ENCODE results near the gene LAMA1.

The LAMA1 gene

DNA sequence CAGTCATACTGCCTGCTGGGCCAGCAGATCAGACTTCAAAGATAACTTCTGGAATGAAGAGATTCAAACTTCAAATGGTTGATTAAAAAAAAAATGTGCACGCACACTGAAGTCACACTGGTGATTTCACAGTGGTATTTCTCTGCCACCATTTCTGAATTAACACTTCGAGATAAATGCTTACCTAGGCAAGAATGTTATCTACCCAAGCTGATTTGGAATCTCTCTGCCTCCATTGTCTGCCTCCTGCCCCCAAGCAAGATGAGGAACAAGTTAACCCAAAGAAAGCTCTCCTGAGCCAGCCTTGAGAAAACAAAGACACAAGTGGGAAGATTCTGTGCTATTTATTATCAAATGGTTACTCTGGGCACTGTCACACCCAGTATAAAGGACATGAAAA is 6.5 kb downstream of the LAMA1 start:
- DNase-seq, result no peak

DNA sequence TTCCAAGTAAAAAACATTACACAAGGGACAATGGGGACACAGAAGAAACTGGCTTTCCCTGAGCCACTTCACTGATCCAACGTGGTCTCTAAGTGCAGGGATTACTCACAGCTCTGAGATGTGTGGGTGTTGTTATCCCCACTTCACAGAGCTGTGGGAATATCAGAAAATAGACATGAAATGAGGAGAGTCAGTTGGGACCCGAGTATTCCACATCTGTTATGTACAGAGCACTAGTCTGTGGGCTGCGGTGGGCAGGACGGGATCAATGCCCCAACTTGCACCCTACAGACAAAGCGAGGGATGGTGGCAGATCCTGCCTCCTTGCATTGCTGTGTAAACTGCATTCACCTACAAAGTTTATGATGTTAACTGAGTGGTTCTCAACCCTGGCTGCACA is 11.7 kb downstream of the LAMA1 start:
- no peak for DNase-seq

DNA sequence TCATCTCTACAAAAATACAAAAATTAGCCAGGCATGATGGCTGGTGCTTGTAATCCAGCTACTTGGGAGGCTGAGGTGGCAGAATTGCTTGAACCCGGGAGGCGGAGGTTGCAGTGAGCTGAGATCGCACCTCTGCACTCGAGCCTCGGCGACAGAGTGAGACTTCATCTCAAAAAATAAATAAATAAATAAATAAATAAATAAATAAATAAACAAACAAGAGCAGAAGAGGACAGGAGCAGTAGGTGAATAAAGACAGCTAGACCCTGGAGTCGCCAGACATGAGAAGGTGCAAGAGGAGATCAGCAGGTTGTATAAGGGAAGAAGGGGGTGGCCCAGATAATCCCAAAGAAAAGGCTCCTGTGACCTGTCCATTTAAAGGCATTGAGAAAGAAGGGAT is 12.3 kb downstream of the LAMA1 start:
- DNase-seq, result no peak

DNA sequence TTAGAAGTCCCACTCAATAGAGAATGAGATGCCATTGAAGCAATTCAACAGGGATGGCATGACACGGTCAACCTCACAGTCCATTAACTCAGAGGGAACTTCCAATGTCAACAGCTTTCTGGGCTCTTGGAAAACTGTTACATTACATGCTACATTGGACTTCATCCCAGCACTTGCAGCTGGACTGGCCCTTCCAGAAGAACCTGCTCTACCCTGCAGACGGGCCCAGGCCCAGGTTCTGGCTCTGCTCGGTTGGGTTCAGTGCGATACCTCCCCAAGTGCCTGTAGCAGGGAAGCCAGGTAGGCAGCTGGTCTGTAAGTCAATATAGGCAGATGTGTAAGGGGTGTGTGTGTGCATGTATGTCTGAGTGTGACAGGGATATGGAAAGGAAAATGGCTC is 12.9 kb downstream of the LAMA1 start:
- no peak for DNase-seq

DNA sequence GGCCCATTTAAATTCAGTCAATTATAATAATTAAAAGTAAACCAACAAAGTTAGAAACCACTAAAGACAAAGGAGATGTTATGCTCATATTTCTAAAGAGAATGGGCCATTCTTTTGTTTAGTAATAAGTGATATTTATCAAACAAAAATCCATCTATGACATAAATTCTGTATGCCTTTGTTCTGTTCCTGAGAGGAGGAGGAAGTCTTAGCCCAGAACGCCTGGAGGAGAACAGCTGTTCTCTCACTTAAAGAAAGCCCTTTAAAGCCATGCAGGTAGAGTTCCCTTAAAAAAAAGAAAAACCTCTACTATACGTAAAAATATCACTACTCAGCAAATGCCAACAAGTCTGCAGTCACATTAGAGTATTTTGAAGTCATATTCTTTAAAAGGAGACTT is 15.5 kb downstream of the LAMA1 start:
- DNase-seq, result no peak

DNA sequence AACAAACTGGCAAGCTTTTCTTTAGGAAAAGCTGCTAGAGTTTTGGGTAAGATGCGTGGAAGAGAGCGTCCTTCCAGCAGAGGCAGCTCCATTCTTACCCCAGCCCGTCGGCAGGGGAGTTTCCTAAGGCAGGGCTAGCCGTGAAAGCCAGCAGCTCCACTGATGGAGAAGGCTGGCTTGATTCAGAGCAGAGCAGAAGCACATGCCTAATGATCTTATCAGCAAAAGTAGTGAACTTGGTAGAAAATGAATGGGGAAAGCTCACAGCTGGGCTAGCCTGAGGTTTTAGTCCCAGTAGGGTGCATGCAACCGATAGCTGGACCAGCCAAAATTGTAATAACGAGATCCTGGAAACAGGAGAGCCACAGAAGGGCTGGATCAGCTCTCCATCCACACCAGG is 20.8 kb downstream of the LAMA1 start:
- DNase-seq, result no peak

DNA sequence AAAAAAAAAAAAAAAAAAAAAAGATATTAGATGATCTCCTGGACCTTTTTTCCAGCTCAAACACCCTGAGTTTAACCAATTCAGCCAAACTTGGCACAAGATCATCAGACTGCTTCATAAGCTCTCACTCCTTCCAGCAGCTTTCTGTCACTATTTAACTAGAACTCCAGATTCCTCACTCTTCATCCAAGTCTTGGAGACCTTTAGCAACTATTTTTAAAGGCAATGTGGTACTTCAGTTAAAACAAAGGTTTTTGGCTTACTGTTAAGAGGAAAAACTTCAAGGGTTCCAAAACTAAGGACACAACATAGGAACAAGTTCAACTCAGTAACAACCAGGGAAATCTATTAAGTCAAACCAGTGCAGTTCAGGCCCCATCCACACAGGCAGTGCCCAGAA is 23.2 kb downstream of the LAMA1 start:
- DNase-seq, result no peak

DNA sequence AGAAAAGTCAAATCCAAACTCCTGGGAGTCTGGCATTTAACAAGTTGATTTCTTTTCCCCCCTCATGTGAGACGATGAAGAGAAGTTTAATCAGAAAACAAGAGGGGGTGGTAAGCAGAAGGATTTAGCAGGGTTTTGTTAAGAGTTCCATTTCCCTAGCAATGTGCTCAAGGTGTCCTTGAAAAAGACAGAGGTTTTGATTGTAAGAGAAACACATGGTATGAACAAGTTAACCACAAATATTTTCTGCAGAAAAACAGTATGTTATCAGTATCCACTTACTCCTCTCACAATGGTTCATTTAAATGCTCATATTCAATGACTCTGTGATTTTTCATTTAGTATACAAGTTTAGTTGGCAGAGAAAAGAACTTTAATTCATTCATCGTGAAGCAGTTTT is 26.8 kb downstream of the LAMA1 start:
- no peak for DNase-seq

DNA sequence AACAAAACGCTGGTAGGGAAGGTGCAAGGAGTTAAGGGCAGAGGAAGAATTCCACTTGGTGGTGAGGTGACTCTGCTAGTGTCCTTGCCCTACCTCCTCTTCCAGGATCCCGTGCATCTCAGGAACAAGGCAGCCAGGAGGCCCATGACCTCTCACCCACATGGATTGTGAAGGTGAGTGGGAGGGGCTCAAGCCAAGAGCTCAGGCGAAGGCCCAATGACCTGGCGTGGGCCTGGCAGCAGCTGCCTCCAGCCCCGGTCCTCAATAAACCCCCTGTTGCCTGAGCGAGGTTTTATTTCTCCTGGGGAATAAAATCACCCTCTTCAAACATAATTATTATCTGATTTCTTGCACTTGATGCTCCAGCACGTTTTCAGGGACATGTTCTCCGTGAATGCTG is 28.2 kb downstream of the LAMA1 start:
- no peak for DNase-seq

DNA sequence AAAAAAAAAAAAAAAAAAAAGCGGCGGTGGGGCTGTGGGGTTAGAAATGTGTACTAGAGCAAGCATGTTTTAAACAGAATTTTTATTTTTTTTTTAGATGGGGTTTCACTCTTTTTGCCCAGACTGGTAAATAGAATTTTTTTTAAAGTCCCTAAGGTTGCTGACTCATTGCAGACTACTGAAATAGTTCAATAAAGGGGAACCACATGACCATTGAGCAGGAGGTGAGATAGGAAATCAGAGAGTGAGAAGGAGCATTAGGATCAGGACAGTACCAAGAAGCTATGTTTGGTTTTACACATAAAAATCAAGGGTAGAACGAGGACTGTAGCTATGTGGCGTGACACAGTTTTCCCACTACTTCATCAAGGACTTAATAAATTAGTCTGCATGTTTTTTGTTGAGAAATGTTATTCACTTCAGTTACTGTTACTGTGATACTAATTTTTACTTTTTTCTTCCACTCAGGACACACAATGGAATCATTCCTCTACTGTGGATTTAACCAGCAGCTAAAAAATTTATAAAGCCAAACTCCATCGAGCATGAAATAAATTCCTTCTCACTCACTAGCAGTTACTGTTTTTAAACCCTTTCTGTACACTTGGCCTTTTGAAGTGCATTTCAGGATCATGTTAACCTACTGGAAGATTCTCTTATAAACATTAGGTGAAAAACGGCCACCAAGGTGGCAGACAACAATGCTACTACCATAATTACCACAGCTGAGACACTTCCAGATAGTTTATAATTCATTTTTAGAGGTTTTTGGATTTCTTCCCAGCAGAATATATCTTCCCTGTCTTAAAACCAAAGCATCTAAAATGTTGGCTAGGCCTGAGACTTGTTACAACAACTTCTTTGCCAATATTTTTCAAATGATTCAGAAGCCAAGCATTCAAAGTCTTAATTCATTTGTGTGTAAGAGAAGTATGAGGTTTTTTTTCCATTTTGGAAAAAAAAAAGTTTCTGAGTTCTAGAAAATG is 33.2 kb downstream of the LAMA1 start:
- DNase-seq, result no peak

DNA sequence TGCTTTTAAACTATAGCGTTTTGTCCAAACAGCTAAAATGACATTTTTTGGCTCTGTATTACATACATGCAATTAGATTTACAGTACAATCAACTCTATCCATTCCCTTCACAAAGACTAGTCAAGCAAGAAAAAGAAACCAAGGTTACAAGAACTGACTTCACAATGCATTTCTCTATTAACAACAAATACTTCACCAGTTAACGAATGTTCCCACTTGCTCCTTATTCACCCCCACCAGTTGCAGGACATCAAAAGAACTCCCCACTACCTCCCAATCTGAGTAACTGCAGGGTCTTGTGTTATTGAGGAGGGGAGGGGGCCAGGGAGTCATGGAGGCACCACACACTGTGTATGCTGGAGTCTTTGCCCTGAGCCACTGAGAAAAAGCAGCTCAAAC is 34.9 kb downstream of the LAMA1 start:
- no peak for DNase-seq

DNA sequence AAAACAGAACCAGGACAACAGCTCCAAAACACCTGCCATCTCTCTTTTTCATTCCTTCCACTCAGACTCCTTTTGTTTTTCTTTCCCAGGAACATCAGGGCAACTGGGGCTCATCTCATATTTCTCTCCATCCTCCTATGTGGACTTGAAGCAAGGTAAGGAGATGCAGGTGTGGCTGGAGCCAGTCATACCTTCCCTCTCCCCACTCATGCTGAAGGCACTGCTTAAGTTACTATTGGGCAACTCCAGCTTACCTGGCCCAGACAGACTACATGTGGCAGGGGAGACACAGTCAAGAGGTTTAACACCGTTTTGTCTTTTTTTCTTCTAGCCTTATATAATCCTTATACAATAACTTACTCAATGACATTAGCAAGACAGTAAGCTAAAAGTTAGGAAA is 38.4 kb downstream of the LAMA1 start:
- DNase-seq, result no peak

DNA sequence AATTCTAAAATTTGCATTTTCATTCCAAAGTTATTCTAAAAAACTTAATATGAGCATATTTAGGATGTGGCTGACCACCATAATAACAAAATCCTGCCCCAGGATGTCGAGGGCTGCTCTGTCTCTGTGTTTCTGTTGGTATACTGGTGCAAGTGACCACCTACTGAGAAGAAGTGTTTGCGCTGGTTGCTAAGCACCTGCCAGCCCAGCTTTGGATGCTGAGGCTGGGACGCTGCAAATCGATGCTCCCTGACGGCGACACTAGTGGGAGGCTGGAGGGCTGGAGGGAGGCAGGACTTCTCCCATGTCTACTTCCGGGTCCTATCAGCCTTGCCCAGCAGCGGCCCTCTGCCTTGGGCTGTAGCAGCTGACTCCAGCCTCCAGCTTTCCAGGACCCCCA is 45.0 kb downstream of the LAMA1 start:
- no peak for DNase-seq

DNA sequence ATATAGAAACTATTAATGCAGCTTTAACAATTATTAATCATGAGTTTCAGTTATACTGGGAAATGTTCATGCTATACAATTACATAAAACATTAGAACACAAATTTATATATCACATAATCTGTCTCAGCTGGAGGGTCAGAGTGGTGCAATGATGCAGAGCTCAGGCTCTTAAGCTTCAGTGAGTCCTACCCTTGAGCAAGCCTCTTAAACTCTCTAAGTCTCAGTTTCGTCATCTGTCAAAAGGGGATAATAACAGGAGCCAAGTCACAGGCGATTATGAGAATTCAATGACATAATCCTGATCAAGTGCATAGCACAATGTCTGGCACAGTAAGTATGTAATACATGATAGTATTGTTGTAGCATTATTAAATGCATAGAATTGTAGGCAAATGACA is 46.0 kb downstream of the LAMA1 start:
- DNase-seq, result no peak

DNA sequence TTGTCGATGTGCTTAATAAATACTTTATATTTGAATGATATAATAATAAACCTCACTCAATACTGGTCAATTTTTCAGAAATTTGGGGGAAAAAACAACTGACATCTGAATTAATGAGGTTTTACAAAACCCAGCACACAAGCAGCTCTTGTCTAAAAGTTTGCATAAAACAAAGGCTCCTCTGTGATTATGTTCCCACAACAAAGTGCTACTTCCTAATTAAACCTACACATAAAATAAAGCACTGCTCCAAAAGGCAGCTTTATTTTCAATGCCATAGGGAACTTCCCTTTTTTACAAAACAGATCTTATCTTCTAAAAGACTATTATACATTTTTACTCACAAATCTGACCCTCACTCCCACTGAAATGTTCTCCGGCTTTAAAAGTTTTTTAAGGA is 47.1 kb downstream of the LAMA1 start:
- DNase-seq, result no peak

DNA sequence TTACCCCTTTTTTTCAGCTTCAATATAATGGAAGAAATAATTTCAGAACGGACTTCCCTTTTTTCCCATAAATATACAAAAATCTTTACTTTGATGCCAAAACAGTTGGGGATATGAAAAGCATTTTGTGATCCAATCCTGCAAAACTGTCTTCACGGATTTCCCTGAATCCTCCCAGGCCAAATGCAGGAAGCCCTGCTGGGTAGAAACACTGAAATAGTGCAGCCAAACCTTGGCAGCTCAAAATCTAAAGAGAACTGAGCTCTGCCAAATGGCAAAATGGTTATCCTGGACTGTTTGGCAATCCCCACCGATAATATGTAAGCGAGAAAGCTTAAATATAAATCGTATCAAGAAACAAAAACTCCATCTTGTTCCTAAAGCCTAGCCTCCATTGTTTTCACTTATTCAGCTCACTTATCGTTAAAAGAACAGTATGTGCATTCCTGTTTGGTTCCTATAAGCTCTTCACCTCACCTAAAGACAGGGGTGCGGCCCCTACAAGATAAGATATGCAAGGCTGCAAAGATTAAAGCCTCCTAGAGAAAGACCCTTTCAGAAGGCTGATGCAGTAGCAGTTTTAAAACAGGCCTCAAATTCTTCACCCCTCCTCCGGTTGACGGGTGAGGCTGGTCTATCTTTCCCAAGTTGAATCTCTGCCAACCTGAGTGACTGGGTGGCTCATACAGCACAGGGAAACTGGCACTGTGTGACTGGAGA is 48.6 kb downstream of the LAMA1 start:
- DNase-seq, result no peak

DNA sequence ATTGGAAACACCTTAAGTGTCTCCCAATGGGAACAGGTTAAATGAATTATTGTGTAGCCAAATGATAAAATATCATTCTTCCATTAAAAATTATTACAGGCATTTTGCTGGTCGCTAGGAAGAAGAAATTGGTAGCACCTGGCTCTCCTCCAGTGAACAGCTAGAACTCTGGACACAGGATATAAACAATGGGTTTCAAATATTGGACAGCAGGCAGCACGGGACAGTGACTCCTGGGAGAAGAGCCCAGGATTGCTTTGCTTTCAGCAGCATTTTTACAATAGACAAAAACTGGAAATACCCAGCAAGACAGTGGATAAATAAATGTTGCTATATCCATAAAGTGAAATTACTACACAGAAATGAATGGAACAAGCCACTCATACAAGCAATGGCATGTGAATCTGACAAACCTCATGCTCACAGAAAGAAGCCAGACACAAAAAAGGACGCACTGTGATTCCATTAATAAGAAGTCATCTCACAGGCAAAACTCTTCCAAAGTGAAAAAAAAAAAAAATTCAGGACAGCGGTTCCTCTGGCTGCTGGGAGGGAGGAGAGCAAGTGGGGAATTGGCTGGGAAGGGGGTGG is 50.5 kb downstream of the LAMA1 start:
- DNase-seq, result no peak

DNA sequence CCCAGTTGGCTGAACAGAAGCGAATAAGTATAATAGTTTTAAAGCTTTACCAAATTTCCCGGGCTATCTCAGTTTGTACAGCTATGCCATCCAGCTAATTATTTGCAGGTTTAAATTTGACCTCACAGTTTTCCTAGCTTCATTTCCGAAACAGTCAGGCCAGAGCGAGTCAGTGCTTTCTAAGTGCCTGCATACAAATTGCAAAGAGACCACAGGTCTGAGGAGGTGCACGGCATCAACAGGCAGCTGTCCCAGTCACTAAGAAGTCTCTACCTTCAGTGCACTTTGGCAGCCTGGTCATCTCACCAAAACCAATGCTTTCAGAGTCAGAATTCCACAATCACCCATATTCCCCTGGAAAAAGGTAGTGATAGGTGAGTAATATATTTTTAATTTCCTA is 51.9 kb downstream of the LAMA1 start:
- DNase-seq, result no peak

DNA sequence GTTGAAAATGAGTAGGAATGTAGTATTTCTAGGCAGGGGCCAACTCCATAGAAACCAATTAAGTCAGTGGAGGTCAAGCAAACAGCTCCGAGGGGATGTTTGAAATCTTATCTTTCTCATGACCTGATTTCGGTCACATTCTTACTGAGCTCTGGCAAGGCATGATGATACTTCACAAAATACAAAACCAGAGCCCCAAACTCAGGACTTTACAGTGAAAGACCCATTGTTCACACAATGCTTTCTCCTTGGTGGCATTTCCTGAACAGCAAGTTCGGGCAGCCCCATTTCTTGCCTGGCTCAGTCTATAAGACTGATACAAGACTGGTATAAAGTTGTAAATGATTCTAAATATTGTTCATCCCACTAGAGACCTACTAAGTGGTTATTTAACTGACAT is 53.3 kb downstream of the LAMA1 start:
- no peak for DNase-seq

DNA sequence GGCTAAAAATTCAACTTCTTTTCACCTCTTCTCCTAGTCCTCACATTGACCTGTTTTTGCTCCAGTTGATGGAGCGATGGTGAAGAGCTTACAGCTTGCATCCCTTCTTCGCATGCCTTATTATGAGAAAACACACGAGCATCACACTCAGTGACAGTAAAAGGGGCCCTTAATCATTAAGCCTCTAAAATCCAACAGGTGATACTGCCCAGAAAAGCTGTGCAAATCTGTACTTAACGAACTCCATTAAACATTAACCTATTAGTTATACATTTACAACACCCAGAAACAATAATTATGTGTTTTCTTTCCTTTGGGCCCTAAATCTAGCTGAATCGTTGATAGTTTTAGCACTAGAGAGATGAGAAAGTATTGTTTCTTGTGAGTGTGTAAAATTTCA is 54.8 kb downstream of the LAMA1 start:
- DNase-seq, result no peak

DNA sequence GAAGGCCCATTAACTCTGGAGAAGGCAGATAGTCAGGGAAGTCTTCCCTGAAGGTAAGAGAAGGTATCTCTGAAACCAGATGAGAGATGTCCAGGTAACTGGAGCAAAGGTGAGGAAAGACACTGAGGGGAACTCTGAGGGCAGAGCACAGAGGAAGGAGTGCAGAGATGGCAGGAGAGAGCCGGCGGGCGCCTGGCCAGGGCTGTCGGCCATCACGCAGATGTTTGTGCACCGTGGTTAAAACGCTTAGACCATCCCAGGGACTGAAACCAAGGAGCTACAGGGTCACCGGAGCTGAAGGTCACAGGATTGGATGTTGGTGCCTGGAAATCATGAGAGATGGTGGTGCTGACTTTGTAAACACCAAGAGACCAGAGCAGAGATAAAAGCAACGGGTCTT is 55.4 kb downstream of the LAMA1 start:
- DNase-seq, result no peak

DNA sequence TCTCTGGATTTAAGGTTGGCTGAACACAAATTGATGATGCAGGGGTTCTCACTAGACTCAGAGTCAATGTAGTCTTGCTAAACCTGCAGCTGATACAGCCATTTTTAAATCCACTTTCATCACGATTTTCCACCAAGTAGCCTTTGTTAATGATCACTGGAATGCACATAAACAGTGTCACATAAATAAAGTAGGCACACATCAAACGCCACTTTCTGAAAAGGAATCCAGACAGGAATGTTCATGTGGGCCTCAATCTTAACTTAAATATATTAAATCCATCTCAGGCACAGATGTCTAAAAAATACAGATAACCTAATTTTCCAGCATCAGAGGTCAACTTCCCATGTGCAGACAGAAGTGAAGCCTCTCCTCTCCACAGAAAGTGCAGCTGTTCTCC is 58.3 kb downstream of the LAMA1 start:
- no peak for DNase-seq

DNA sequence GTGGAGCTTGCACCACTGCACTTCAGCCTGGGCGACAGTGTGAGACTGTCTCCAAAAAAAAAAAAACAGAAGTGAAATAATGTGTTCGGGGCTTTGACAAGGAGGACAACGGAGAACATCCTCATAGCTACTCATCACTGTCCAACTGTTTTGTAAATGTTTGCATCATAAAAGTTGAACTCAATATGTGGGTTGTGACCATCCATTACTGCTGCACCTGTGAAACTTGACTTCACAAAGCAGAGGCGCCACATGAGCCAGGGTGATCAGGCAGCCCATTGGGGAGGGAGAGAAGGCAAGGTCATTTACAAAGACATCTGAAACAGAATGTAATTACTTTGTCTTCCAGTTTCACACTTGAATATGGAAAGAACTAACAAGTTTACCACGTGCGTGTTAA is 61.6 kb downstream of the LAMA1 start:
- no peak for DNase-seq

DNA sequence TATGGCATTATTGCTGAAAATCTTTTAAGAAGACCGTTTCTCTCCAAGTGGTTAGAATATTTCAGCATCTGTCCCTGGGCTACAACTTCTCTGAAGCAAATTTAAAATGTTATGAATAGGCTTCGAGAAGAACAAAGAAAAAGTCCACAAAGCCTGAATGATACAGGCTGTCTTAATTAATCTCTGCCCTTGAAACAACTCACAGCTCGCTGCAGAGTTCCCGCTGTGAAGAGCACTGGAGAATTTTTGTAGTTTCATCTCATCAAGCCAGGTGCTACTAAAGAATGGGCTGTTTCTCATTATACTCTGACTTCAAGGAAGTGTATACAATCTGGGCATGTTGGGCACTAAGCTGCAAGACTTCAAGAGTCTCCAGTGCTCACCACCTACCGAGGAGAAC is 67.6 kb downstream of the LAMA1 start:
- DNase-seq, result no peak
